Bone marrow (tissue), 2 donors: ENCODE results near the gene BAG1.

Source experiments
- DNase-seq, 2 donors: peaks; one replicate each; lab custom pipeline; 2025; lab: John Stamatoyannopoulos, UW

BAG1 gene

DNA sequence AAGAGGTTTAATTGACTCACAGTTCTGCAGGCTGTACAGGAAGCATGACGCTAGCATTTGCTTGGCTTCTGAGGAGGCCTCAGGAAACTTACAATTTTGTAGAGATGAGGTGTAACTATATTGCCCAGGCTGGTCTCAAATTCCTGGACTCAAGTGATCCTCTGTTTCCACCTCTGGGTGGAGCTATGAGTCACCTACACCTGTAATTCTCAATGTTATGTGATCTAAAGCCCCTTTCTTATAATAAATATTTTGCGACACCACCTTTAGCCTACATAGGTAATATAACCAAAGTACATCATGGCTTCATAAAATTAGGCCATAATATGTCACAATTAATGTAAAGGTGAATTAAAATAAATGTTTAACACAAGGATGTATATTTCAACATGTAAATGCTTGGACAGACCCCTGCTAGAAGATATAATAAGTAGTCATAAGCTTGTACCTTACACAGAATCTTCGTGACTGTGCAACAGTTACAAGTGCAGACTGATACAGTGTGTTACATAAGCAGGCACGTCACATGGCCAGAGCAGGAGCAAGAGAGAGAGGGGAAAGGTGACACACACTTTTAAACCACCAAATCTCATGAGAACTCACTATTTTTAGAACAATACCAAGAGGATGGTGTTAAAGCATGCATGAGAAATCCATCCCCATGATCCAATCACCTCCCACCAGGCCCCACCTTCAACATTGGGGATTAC is 54.3 kb downstream of the BAG1 start:
- DNase-seq = no peak

DNA sequence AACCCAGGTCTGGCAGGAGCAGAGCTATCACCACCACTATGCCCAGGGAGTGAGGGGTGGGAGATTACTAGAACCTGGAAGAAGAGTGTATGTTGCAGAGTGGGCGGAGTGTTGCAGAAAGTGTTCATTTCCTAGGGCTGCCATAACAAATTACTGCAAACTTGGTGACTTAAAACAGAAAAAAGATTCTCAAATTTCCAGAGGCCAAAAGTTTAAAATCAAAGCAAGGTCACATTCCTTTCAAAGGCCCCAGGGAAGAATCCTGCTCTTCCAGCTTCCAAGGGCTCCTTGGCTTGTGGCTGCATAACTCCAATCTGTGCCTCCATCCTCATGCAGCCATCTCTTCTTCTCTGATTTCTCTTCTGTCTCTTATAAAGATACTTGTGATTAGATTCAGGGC is 55.1 kb downstream of the BAG1 start:
- DNase-seq = no peak

DNA sequence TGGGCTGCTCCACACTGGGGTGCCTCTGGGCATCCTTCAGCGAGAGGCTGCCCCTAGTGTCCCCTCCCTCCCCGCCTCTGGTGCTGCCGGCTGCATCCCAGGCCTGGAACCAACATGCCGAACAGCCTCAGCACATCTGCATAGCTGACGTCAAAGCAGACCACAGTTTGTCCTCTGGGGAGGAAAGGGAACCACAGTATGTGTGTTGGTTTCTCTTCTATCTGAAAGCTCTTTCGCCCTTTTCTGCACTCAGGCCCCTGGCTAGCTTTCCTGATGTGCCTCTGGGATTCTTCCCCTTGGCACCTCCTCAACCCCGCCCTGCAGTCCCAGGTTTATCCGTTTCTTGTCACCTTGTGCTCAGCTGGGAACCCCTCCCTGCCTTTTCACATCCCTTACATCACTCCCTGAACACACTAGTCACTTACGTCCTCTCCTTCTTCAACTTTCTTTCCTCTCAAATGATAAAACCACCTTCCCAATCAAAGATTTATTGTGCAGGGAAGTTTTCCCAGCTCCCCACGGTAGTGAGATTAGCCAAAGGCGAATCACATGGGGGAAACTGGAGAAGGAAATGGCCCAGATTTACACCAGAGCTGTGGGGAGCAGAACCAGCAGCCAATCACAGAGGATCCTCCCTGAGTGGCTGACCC is 61.8 kb downstream of the BAG1 start:
- DNase-seq = peak in 1 of 2 donors; percentile 3
